HG02884 (cell line): ENCODE results near the gene CPSF6.
"Not testable (repeated sequence)": the region's sequence is repeated elsewhere in the genome, so short reads cannot be mapped to it uniquely, and the experiment has no call there.

Source experiments
- ATAC-seq: cut with Tn5 transposase; IDR thresholded peaks from one replicate; pipeline ENCODE4 v1.9.1; 2021; ENCODE audit warnings: mild to moderate bottlenecking, moderate library complexity; ENCODE audit not compliant: unreplicated experiment

The CPSF6 gene

DNA sequence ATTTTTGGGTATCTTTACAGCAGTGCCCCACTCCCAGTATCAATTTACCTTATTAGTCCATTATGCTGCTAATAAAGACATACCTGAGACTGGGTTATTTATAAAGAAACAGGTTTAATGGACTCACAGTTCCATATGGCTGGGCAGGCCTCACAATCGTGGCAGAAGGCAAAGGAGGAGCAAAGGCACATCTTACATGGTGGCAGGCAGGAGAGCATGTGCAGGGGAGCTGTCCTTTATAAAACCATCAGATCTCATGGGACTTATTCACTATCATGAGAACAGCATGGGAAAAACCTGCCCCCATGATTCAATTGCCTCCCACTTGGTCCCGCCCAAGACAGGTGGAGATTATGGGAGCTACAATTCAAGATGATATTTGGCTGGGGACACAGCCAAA, 77.9 kb downstream of the CPSF6 start:
- not testable (repeated sequence) for ATAC-seq

DNA sequence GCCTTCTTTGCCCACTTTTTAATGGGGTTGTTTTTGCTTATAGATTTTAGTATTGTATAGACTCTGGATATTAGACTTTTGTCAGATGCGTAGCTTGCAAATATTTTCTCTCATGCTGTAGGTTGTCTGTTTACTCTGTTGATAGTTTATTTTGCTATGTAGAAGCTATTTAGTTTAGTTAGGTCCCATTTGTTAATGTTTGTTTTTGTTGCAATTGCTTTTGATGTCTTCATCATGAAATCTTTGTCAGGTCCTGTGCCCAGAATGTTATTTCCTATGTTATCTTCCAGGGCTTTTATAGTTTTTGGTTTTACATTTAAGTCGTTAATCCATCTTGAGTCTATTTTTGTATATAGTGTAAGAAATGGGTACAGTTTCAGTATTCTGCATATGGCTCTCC, 78.9 kb downstream of the CPSF6 start:
- no peak for ATAC-seq

DNA sequence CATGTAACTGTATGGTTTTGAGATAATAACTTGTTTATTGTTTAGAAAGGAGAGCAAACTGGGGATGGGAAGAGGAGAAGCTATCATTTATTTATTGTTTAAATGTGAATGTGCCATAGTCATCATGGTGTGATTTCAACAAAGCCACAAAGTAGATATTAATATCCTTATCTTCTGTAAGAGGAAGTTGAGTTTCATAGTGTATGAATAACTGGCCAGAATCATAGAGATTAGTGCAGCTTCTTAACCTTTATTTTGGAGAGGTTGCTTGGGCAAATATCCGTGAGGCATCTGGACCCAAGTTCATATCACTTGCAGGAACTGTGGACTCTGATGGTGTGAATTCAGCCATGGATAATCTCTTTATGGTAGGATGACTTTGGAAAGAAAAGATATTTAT, 82.0 kb downstream of the CPSF6 start:
- no peak for ATAC-seq
